HG03354 (cell line): ENCODE results near the gene TXNDC17.
A peak's percentile ranks its signal among the peaks of the same experiment; 100 is the strongest.
"Not testable (repeated sequence)": the region's sequence is repeated elsewhere in the genome, so short reads cannot be mapped to it uniquely, and the experiment has no call there.

Source experiments
- ATAC-seq: cut with Tn5 transposase; IDR thresholded peaks from one replicate; pipeline ENCODE4 v1.9.1; 2021; ENCODE audit warnings: mild to moderate bottlenecking; ENCODE audit not compliant: unreplicated experiment, poor library complexity, severe bottlenecking

The TXNDC17 gene

GRCh38 chr17:6636105-6636504 is 4.8 kb upstream of the TXNDC17 start:
- no peak for ATAC-seq

GRCh38 chr17:6636616-6637457 is 4.0 kb upstream of the TXNDC17 start:
- no peak for ATAC-seq

GRCh38 chr17:6637458-6637840 is 3.4 kb upstream of the TXNDC17 start:
- ATAC-seq = no peak

GRCh38 chr17:6638046-6638908 is 2.6 kb upstream of the TXNDC17 start:
- no peak for ATAC-seq

- no peak for ATAC-seq
These were observed 1.8 kb upstream of the TXNDC17 start for GRCh38 chr17:6639014-6639585.

- peak; percentile 29 for ATAC-seq
These were observed 999 bp upstream of the TXNDC17 start for GRCh38 chr17:6639586-6640535.

- peak; percentile 24 for ATAC-seq
These were observed 495 bp downstream of the TXNDC17 start for GRCh38 chr17:6641247-6641863.

- ATAC-seq = no peak
These were observed 1.7 kb downstream of the TXNDC17 start for GRCh38 chr17:6642592-6642991.

GRCh38 chr17:6643451-6644125 is 2.7 kb downstream of the TXNDC17 start:
- ATAC-seq = no peak

GRCh38 chr17:6648181-6648580 is 7.3 kb downstream of the TXNDC17 start:
- no peak for ATAC-seq

GRCh38 chr17:6651354-6651918 is 10.6 kb downstream of the TXNDC17 start, which contains the start of the genes C17orf100 and MED31:
Gene C17orf100 (plus strand): TSS chr17:6651762. CDS start chr17:6651914, 152 bp downstream.
Gene MED31 (minus strand): TSS chr17:6651605. CDS start chr17:6651528, 77 bp downstream.
- ATAC-seq = peak; percentile 89

- ATAC-seq = peak; percentile 4
These were observed 11.1 kb downstream of the TXNDC17 start for GRCh38 chr17:6651919-6652452.

GRCh38 chr17:6654841-6655731 is 14.2 kb downstream of the TXNDC17 start:
- no peak for ATAC-seq

GRCh38 chr17:6655732-6656361 is 15.0 kb downstream of the TXNDC17 start:
- ATAC-seq = not testable (repeated sequence)

- ATAC-seq = peak; percentile 55
These were observed 16.2 kb downstream of the TXNDC17 start for GRCh38 chr17:6656797-6657632.
